Iris pigment epithelial cell (primary cell): ENCODE data around the gene TIMM21.

Experiments
- DNase-seq: peaks from one replicate; pipeline ENCODE4 v3.0.0-alpha.2; 2011; ENCODE audit warnings: low read depth

Gene TIMM21

GRCh38 chr18:74147491-74147778, 888 bp upstream of the TIMM21 start:
- DNase-seq, result peak; percentile 7

- DNase-seq, result peak; percentile 6
Observed at GRCh38 chr18:74148543-74149070, 284 bp downstream of the TIMM21 start.

- no peak for DNase-seq
Observed at GRCh38 chr18:74149878-74150277, 1.6 kb downstream of the TIMM21 start.

- DNase-seq, result no peak
Observed at GRCh38 chr18:74152270-74152669, 3.9 kb downstream of the TIMM21 start.

GRCh38 chr18:74152857-74153256, 4.5 kb downstream of the TIMM21 start:
- DNase-seq, result no peak

- no peak for DNase-seq
Observed at GRCh38 chr18:74153377-74153776, 5.1 kb downstream of the TIMM21 start.

GRCh38 chr18:74153793-74154192, 5.5 kb downstream of the TIMM21 start:
- no peak for DNase-seq

- DNase-seq, result no peak
Observed at GRCh38 chr18:74154716-74155115, 6.4 kb downstream of the TIMM21 start.

- DNase-seq, result no peak
Observed at GRCh38 chr18:74155276-74155675, 7.0 kb downstream of the TIMM21 start.

GRCh38 chr18:74163019-74163660, 14.8 kb downstream of the TIMM21 start:
- DNase-seq, result no peak

- no peak for DNase-seq
Observed at GRCh38 chr18:74166386-74166785, 18.1 kb downstream of the TIMM21 start.

GRCh38 chr18:74171910-74172606, 23.7 kb downstream of the TIMM21 start:
- no peak for DNase-seq

GRCh38 chr18:74172697-74173433, 24.5 kb downstream of the TIMM21 start:
- DNase-seq, result no peak

GRCh38 chr18:74173434-74173750, 25.1 kb downstream of the TIMM21 start:
- no peak for DNase-seq

GRCh38 chr18:74175658-74176057, 27.3 kb downstream of the TIMM21 start:
- no peak for DNase-seq

GRCh38 chr18:74178884-74179283, 30.6 kb downstream of the TIMM21 start:
- no peak for DNase-seq

GRCh38 chr18:74179623-74180199, 31.4 kb downstream of the TIMM21 start:
- no peak for DNase-seq

GRCh38 chr18:74182335-74182734, 34.0 kb downstream of the TIMM21 start:
- no peak for DNase-seq

GRCh38 chr18:74183130-74183529, 34.8 kb downstream of the TIMM21 start:
- no peak for DNase-seq

- DNase-seq, result no peak
Observed at GRCh38 chr18:74184875-74185274, 36.6 kb downstream of the TIMM21 start.

- DNase-seq, result no peak
Observed at GRCh38 chr18:74185860-74186259, 37.5 kb downstream of the TIMM21 start.

- DNase-seq, result no peak
Observed at GRCh38 chr18:74186661-74187060, 38.3 kb downstream of the TIMM21 start.

GRCh38 chr18:74190086-74190485, 41.8 kb downstream of the TIMM21 start:
- DNase-seq, result peak; percentile 74
